Measurements from ENCODE around the gene IL17RB.

Gene IL17RB

GRCh38 chr3:53858096-53858741, 11.9 kb downstream of the IL17RB start:
- in situ Hi-C loops (cut with MboI; ENCODE audit: low sequenced_read_pairs), result no loop called here

GRCh38 chr3:53859178-53859577, 12.8 kb downstream of the IL17RB start:
- in situ Hi-C loops (cut with MboI; ENCODE audit: low sequenced_read_pairs), result no loop called here

DNA sequence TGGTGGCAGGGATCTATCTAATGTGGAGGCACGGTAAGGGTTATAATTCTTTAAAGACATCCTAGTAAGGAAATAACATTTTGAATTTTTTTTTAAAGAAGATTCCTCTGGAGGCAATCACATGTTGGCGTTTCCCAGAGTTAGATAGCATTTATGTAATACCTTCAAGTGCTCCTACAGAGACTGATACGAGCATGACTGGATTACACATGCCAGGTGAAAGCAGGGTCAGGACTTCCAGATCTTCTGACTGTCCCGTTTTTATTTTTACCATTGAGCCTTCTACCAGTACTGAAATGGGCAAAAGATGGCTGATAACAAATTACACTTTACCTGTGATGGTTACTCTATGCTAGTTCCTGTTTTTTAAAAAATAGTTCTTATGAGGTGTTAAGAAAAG, 13.8 kb downstream of the IL17RB start:
- in situ Hi-C loops (cut with MboI; ENCODE audit: low sequenced_read_pairs), result no loop called here

GRCh38 chr3:53862241-53862640, 15.9 kb downstream of the IL17RB start:
- in situ Hi-C loops (cut with MboI; ENCODE audit: low sequenced_read_pairs), result no loop called here

DNA sequence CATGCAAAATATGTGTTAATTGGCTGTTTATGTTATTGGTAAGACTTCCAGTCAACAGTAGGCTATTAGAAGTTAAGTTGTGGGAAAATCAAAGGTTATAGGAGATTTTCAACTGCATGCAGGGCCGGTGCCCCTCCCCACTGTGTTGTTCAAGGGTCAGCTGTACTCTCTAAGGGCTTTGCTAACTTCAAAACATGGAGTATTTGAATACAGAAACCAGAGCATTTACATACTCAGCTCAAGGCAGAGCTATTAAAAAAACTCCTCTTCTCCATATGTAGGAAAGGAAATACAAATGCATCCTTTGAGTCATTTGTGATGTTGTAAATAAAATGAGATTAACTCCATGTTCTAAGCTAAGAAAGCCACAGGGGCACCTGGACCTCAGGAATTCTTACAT, 16.8 kb downstream of the IL17RB start:
- in situ Hi-C loops (cut with MboI; ENCODE audit: low sequenced_read_pairs), result no loop called here

DNA sequence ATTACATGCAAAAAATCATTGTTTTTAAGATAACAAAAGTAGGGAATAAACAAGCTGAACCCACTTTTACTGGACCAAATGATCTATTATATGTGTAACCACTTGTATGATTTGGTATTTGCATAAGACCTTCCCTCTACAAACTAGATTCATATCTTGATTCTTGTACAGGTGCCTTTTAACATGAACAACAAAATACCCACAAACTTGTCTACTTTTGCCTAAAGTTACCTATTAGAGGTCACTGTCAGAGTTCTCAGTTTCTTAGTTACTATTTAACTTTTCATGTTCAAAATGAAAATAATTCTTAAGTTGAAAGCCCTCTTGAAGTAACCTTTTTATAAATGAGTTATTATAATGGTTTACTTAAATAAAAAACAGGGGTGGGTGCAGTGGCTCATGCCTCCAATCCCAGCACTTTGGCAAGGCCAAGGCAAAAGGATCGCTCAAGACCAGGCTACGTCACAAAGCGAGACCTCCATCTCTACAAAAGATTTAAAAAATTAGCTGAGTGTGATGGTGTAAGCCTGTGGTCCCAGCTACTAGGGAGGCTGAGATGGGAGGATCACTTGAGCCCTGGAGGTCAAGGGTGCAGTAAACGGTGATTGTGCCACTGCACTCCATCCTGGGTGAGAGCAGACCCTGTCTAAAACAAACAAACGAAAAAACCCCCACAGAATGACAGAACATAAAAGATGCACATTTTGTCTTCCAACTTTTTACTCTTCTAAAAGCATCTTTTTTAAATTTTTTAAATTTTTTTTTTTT, 19.5 kb downstream of the IL17RB start:
- in situ Hi-C loops (cut with MboI; ENCODE audit: low sequenced_read_pairs), result no loop called here

- in situ Hi-C loops (cut with MboI; ENCODE audit: low sequenced_read_pairs), result no loop called here
Observed at GRCh38 chr3:53880396-53881345, 34.3 kb downstream of the IL17RB start.

GRCh38 chr3:53881691-53882593, 35.6 kb downstream of the IL17RB start, which contains the start of gene ACTR8:
TSS of gene ACTR8 (minus strand) at chr3:53882152. CDS start at chr3:53882101, 51 bp downstream.
- in situ Hi-C loops (cut with MboI; ENCODE audit: low sequenced_read_pairs), result no loop called here

DNA sequence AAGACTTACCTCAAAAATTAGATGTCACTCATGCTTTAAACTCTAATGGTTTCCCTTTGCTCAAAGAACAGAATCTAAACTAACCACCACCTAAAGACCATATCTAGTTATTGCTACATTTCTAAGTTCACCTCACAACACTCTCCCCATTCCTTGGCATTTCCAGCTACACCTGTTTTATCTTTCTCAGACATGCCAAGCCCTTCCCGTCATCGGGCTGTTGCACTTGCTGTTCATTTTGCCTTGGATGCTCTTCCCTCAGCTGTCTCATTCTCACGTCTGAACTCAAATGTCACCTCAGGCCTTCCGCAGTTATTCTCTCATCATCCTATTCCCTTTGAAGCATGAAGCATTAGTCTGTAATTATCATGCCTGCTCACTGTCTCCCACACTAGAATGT, 36.6 kb downstream of the IL17RB start:
- in situ Hi-C loops (cut with MboI; ENCODE audit: low sequenced_read_pairs), result no loop called here

DNA sequence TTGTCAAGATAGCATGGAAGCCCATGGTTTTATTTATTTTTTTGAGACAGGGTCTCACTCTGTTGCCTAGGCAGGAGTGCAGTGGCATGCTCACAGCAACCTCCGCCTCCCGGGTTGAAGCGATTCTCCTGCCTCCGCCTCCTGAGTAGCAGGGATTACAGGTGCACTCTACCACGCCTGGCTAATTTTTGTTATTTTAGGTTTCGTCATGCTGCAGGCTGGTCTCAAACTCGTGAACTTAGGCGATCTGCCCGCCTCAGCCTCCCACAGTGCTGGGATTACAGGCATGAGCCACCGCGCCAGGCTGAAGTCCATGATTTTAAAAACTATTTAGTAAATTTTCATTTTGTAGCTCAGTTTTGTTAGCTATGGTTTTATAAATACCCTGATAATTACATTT, 38.3 kb downstream of the IL17RB start:
- in situ Hi-C loops (cut with MboI; ENCODE audit: low sequenced_read_pairs), result no loop called here

GRCh38 chr3:53885239-53885638, 38.9 kb downstream of the IL17RB start:
- in situ Hi-C loops (cut with MboI; ENCODE audit: low sequenced_read_pairs), result no loop called here

DNA sequence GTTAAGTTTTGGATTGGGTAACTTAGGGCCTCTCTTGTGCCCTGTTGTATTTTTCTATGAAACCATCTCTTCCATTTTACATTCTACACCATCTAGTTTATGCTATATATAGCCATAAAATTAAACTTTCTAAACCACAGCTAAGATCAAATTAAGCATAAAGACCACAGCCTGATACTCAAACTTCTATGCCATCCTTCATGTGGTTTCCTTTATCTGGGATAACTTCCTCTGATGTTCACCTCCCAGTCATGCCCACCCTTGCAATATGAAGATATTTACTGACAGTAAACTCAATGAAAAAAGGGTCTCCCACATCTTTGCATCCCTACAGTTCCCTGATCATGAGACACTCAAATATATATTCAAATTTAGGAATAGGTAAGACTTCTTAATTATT, 41.1 kb downstream of the IL17RB start:
- in situ Hi-C loops (cut with MboI; ENCODE audit: low sequenced_read_pairs), result no loop called here

DNA sequence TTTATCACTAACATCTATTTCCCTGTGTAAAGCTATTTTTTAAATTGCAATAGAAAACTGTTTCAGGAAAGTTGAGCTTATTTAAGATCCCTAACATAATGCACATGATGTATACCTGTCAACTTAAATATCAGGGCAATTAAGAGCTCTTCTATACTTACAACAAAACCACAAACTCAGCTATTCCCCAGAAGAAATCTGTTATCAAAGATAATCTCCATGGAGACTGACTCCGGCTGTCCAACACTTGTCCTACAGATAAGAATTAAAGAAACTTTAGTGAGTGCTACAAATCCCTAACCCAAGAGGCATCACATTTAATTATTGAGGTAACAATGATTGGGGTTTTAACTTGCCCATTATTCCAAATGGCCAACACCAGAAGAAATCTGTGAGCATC, 41.9 kb downstream of the IL17RB start:
- in situ Hi-C loops (cut with MboI; ENCODE audit: low sequenced_read_pairs), result no loop called here

GRCh38 chr3:53890726-53891475, 44.5 kb downstream of the IL17RB start:
- in situ Hi-C loops (cut with MboI; ENCODE audit: low sequenced_read_pairs), result no loop called here

- in situ Hi-C loops (cut with MboI; ENCODE audit: low sequenced_read_pairs), result no loop called here
Observed at GRCh38 chr3:53891497-53892285, 45.3 kb downstream of the IL17RB start, which contains the start of gene SELENOK. TSS of gene SELENOK (minus strand) at chr3:53891859.

GRCh38 chr3:53892286-53892637, 45.9 kb downstream of the IL17RB start:
- in situ Hi-C loops (cut with MboI; ENCODE audit: low sequenced_read_pairs), result no loop called here

GRCh38 chr3:53899750-53900149, 53.4 kb downstream of the IL17RB start:
- in situ Hi-C loops (cut with MboI; ENCODE audit: low sequenced_read_pairs), result no loop called here

DNA sequence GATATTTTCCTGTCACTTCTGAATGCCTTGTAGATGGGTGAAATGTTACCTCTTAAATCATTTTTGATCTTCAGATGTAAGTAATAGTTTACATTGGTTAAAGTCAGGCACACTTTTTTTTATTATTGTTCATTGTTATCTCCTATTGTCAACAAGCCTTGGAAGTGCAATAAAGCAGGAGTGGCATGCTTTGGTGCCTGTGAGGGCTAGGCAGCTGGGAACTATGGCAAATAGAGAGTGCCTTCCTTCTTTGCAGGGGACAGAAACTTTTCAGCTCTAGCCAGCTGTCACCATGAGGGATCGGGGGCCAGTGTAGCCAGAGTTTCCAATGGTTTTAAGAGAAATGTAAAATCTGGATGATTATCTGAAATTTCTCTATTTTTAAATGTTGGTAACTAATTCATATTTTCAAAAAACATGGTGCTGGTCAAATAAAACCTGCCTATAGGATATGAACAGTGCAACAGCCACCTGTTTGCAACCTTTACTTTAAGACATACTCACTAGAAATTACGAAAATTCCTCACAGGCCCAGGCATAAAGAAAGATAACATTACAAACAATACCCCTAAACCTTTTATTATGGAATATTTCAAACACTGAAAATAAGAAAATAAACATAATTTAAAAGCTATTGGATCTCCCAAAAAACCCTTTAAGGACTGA, 54.4 kb downstream of the IL17RB start:
- in situ Hi-C loops (cut with MboI; ENCODE audit: low sequenced_read_pairs), result no loop called here

Measured in HL-60/S4 treated with phorbol 12-myristate 13-acetate at 8.2 ng/mL for 4 days and 3 days (cell line).